Motor neuron (in vitro differentiated cells): Measurements from ENCODE around the gene NDUFS7. TPM values are rescaled to one million over a fixed set of nuclear protein-coding genes. Genes with fewer than 3 reads are reported as not detected.

Source experiments
- ATAC-seq, 8 experiments: fragments of 200-7000 bp; cut with Tn5 transposase; replicated peaks in 6 of 8; 2 replicates each; pipeline ENCODE4 v1.8.0; 2021; ENCODE audit warnings: mild to moderate bottlenecking in 8 of 8, moderate library complexity in 8 of 8
- H3K27ac ChIP-seq, 2 donors: fragments of 250-450 bp; sonication (Bioruptor Pico); 2 replicates each; pipeline ENCODE4 v1.9.0; 2021; ENCODE audit warnings: antibody characterized with exemption in 2 of 2, mild to moderate bottlenecking in 2 of 2, moderate library complexity in 1 of 2
- H3K4me1 ChIP-seq, 2 donors: fragments of 250-450 bp; sonication (Bioruptor Pico); replicated peaks in 1 of 2; 2 replicates each; pipeline ENCODE4 v1.6.1; 2021; ENCODE audit warnings: antibody characterized with exemption in 2 of 2, mild to moderate bottlenecking in 2 of 2, moderate library complexity in 1 of 2
- H3K4me3 ChIP-seq, 5 donors: fragments of 250-450 bp; sonication (Bioruptor Pico); 2 replicates each; pipeline ENCODE4 v1.9.0; 2021; ENCODE audit warnings: antibody characterized with exemption in 5 of 5, mild to moderate bottlenecking in 5 of 5, moderate library complexity in 4 of 5
- WGBS, 10 experiments: fragments of 450-650 bp; shearing (Covaris generic); methylation state at CpG; one replicate each; pipeline ENCODE4 v1.0.0; 2022; 5-methylcytosine and 5-hydroxymethylcytosine counted together
- in situ Hi-C, 9 experiments: fragments of 400-800 bp; cut with MboI; loops; one replicate each; pipeline ENCODE4 v1.15.0; 2021; ENCODE audit warnings: low sequenced_read_pairs in 9 of 9, low pct_unique_long_range_greater_than_20kb in 2 of 9; ENCODE audit not compliant: unreplicated experiment in 9 of 9
- total RNA-seq, 8 experiments: library from RNA; unstranded; fragments of 300-600 nt; gene quantifications; 2 replicates each; pipeline versions ENCODE4 v1.2.3 to v1.2.4, GENCODE V29; 2022

The NDUFS7 gene
- total RNA-seq, 8 experiments from 2014 or later: 82.8 to 117 (median 89.1) TPM

DNA sequence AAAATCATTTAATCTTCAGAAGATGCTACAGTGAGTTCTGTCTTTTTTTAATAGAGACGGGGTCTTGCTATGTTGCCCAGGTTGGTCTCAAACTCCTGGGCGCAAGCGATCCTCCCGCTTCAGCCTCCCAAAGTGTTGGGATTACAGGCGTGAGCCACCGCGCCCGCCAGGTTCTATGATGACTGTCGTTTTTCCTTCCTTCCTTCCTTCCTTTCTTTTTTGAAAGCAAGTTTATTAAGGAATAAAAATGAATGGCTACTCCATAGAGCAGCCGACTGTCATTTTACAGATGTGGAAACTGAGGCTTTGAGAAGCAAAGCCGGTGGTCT, 18.1 kb downstream of the NDUFS7 start:
- WGBS, 10 experiments: 8 to 100% (median 69%) methylated on average over 1 to 8 of the region's 11 CpGs; no CpG with 5 or more reads in 6 of the 10 experiments
- peaks cover 5 to 12% of the 10 kb centered on the region in 2 donors for H3K4me1 ChIP-seq
- peak overlapping the region; percentile 41 to 56 (median 51) for H3K4me3 ChIP-seq
- in situ Hi-C loops: no loop called here
- H3K27ac ChIP-seq: no peak overlapping the region
- no peak for ATAC-seq

GRCh38 chr19:1402411-1403070, 18.8 kb downstream of the NDUFS7 start:
- peaks cover 5 to 12% of the 10 kb centered on the region in 2 donors for H3K4me1 ChIP-seq
- ATAC-seq: peak in 2 of 8 experiments; percentile 3 to 6
- in situ Hi-C loops: no loop called here
- 30 to 79% (median 64%) methylated on average over 2 to 16 of the region's 25 CpGs; no CpG with 5 or more reads in 5 of the 10 experiments for WGBS, 10 experiments
- H3K27ac ChIP-seq: no peak overlapping the region
- H3K4me3 ChIP-seq: peak overlapping the region in 4 of 5 donors; percentile 2 to 21 (median 6)

GRCh38 chr19:1406774-1407527, 23.2 kb downstream of the NDUFS7 start:
- WGBS, 10 experiments: 0 to 12% (median 0%) methylated on average over 3 to 30 of the region's 72 CpGs; no CpG with 5 or more reads in 3 of the 10 experiments
- in situ Hi-C loops: no loop called here
- Histone ChIP-seq H3K4me3 (peak overlapping the region; percentile 54 to 100 (median 78)), H3K4me1 (peaks cover 29 to 32% of the 10 kb centered on the region in 2 donors), H3K27ac (peak overlapping the region in 1 of 2 donors; percentile 92)
- ATAC-seq: peak; percentile 51 to 85 (median 78)

DNA sequence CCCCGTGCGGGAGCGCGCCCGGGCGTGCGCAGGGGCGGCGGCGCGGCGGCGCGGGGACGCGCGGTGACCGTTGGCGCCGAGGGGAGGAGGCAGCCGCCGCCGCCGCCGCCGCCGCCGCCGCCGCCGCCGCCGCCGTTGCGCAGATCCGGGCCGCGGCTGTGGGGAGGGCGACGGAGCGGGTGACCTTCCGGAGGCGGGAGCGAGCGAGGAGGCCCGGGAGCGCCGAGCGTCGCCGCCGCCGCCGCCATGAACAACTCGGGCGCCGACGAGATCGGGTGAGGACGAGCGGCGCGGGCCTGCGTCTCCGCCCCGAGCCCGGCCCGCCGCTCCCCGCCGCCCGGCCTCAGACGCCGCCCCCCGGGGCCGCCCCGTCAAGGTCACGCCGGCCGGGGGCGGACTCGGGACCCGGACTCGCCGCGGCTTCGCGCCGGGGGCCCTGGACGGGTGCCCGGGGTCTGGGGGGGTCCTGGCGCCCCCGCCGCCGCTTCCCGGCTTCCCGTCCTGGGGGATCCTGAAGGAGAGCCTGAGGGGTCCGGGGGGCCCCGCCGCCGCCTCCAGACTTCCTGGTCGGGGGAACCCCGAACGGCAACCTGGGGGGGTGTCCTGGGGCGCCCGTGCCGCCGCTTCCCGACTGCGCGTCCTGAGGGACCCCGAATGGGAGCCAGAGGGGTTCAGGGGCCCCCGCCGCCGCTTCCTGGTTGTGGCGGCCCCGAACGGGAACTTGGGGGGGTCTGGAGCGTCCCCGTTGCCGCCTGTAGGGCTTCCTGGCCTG, 24.0 kb downstream of the NDUFS7 start, which contains the start of gene DAZAP1:
Gene DAZAP1, plus strand, starts transcription at position 59 of the 772 bp plus-strand sequence. Its CDS starts 188 bp downstream, at position 247.
- 0% methylated on average over 3 to 5 of the region's 121 CpGs; no CpG with 5 or more reads in 8 of the 10 experiments for WGBS, 10 experiments
- Histone ChIP-seq H3K4me1 (peaks cover 28 to 34% of the 10 kb centered on the region in 2 donors), H3K27ac (peak within 1 kb of the TSS; percentile 85 to 92), H3K4me3 (peak within 1 kb of the TSS; percentile 54 to 100 (median 78))
- peak in 7 of 8 experiments; percentile 9 to 21 (median 12) for ATAC-seq
- in situ Hi-C loops: no loop called here

DNA sequence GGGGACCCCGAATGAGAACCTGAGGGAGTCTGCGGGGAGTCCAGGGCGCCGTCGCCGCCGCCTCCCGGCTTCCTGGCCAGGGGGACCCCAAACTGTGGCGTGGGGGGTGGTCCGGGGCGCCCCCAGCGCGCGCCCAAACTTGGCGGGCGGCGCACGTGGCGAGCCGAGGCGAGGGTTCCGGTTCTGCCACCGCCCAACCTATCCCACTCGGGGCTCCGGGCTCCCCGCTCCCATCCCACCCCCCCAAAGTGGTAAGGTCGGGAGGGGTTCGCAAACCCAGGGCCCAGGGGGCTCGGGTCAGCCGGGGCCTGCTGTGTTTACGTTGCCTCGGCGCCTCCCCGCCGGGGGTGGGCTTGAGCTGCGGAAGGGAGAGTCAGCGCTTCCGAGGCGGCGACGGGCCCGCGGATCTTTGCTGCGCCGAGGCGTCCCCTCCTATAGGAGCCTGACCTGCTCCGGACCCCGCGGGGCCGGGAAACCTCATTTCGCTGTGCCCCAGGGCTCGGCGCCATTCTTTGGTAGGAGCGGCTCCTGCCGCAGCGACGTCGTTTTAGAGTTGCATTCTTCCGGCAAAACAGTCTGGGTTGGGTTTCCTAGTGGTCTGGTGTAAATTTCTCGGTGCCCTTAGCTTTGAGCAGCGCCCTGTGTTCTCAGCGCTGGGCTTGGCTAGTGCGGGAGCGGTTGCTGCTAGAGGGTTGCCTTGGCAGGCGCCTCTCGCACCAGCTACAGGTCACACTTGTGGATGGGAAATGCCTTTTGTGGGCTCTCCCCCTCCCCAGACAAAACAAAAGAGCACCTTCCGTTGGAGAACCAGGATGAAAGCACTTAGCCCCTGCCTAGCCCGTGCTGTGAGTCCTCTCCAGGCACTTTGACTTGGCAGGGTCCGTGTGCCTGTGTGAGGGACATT, 24.8 kb downstream of the NDUFS7 start:
- H3K4me1 ChIP-seq: peaks cover 25 to 30% of the 10 kb centered on the region in 2 donors
- peak overlapping the region; percentile 85 to 92 for H3K27ac ChIP-seq
- WGBS, 10 experiments: 0 to 1% (median 0%) methylated on average over 1 to 14 of the region's 69 CpGs; no CpG with 5 or more reads in 4 of the 10 experiments
- peak overlapping the region; percentile 54 to 100 (median 78) for H3K4me3 ChIP-seq
- in situ Hi-C loops: no loop called here
- ATAC-seq: peak; percentile 3 to 36 (median 10)

DNA sequence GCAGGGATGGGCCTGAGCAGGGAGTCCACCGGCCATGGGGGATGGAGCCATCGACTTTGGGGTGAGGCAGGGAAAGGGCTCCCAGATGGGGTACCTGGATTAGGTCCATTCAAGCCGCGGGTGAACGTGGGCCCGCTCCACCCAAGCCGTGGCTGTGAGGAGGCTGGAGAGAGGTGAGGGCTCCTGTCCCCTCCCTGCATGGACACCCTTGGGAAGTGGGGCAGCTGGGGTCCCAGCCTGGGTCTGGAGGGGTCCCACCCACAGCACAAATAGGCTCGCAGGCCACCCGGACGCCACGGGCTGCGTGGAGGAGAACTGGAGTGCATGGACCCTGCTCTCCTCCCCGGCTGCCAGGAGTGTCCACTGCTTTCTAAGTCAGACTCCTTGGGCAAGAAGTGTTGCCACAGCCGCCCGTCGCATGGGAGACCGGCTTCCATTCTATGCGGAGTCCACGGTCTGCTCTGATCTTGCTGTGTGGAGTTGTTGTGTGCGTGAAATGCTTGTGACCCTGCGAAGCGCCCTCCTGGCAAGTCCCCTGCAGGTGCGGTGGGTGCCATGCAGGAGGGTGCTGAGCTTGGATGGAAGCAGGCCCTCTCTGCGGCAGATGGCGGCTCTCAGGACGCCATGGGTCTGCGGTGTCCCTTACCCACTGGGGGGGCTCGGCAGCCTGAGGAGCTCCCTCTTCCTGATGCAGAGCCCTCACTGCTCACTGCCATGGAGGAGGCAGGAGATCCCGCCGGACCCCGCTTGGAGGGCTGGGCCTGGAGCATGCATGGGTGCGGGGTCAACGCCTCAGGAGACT, 25.7 kb downstream of the NDUFS7 start:
- WGBS, 10 experiments: 0 to 48% methylated on average over 1 to 16 of the region's 33 CpGs; no CpG with 5 or more reads in 8 of the 10 experiments
- Histone ChIP-seq H3K4me3 (peak overlapping the region; percentile 54 to 100 (median 78)), H3K27ac (peak overlapping the region in 1 of 2 donors; percentile 58), H3K4me1 (peaks cover 25 to 34% of the 10 kb centered on the region in 2 donors)
- in situ Hi-C loops: no loop called here
- ATAC-seq: no peak

GRCh38 chr19:1410136-1410786, 26.6 kb downstream of the NDUFS7 start:
- peaks cover 29 to 41% of the 10 kb centered on the region in 2 donors for H3K4me1 ChIP-seq
- H3K4me3 ChIP-seq: no peak overlapping the region
- 40 to 97% (median 80%) methylated on average over 1 to 14 of the region's 23 CpGs; no CpG with 5 or more reads in 4 of the 10 experiments for WGBS, 10 experiments
- ATAC-seq: no peak
- in situ Hi-C loops: no loop called here
- H3K27ac ChIP-seq: no peak overlapping the region

DNA sequence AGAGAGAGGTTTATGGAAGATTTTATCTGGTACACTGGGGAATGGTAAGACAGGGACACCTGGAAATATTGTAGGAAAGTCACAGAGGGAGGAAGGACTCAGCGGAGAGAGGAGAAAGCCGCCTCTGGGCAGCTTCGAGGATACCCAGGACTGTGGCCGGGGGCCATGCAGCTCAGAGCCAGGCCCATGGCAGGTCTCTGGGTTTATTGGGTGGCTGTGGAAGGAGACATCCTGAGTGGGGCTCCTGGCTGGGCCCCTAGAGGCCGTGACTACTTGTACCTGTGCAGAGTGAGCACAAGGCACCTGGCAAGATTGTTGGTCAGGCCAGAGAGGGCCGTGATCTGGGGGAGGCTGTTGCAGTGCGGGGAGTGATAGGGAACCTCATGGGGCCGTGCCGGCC, 27.1 kb downstream of the NDUFS7 start:
- no peak overlapping the region for H3K27ac ChIP-seq
- no peak overlapping the region for H3K4me3 ChIP-seq
- H3K4me1 ChIP-seq: peaks cover 33 to 46% of the 10 kb centered on the region in 2 donors
- 97 to 100% methylated on average over 2 to 5 of the region's 9 CpGs; no CpG with 5 or more reads in 8 of the 10 experiments for WGBS, 10 experiments
- ATAC-seq: no peak
- in situ Hi-C loops: no loop called here

DNA sequence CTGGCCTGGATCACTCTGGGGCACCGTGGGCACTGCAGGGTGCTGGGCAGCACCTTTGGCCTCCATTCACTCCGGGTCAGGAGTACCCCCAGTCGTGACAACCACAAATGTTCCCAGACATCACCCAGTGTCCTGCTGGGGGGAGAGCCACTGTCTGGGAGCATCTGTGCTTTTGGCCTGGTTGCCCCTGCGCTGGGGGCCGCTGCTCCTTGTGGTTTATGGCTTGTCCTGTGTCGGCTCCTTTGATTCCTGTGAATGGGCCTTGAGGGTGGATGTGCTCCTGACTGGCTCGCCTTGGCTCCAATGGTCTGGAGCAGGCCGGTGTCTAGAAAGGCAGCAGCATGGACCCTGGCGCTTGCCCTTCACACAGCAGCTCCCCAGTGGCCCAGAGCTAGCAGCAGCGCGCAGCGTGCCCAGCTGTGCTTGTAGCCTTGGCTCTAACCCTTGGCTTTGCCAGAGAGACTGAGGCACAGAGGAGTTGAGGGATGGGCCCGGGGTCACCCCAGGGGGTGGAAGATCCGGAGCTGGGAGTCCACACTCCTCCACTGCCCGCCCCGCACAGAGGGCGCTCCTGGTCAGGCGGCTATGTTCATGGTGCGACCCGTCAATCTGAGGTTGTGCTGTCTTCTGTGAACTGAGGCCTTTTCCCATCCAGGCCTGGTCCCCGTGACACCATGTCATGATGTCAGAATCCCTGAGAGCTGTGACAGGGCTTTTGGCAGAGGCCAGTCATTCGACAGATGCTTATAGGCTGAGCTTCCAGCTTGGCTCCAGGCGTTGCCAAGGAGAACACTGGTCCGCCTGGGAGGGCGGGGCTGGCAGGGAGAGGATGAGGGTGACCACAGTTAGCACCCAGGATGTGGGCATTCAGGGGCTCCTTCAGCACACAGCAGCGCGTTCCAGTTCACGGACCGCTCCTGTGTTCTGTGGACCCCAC, 27.8 kb downstream of the NDUFS7 start:
- H3K27ac ChIP-seq: no peak overlapping the region

GRCh38 chr19:1412323-1412923, 28.7 kb downstream of the NDUFS7 start:
- Histone ChIP-seq H3K27ac (no peak overlapping the region), H3K4me1 (peaks cover 43 to 61% of the 10 kb centered on the region in 2 donors), H3K4me3 (no peak overlapping the region)
- no peak for ATAC-seq
- in situ Hi-C loops: no loop called here
- 90 to 100% methylated on average over 3 to 7 of the region's 21 CpGs; no CpG with 5 or more reads in 8 of the 10 experiments for WGBS, 10 experiments

More for the DNA sequence above, 27.8 kb downstream of the NDUFS7 start:
- ATAC-seq: peak in 3 of 8 experiments; percentile 5 to 16 (median 8)
- in situ Hi-C loops: no loop called here
- Histone ChIP-seq H3K4me3 (no peak overlapping the region), H3K4me1 (peaks cover 40 to 53% of the 10 kb centered on the region in 2 donors)
- 73 to 93% (median 78%) methylated on average over 3 to 8 of the region's 29 CpGs; no CpG with 5 or more reads in 7 of the 10 experiments for WGBS, 10 experiments
